HG03520 (cell line): ENCODE data around the gene BCDIN3D.
A peak's percentile ranks its signal among the peaks of the same experiment; 100 is the strongest.
"Not testable (repeated sequence)": the region's sequence is repeated elsewhere in the genome, so short reads cannot be mapped to it uniquely, and the experiment has no call there.

Experiments
- ATAC-seq: cut with Tn5 transposase; IDR thresholded peaks from one replicate; pipeline ENCODE4 v1.9.1; 2021; ENCODE audit warnings: mild to moderate bottlenecking, moderate library complexity; ENCODE audit not compliant: unreplicated experiment

The BCDIN3D gene

GRCh38 chr12:49863946-49864797, 21.3 kb upstream of the BCDIN3D start:
- ATAC-seq, result no peak

- not testable (repeated sequence) for ATAC-seq
These were observed 18.0 kb upstream of the BCDIN3D start for GRCh38 chr12:49860921-49861320.

GRCh38 chr12:49855890-49856289, 13.0 kb upstream of the BCDIN3D start:
- not testable (repeated sequence) for ATAC-seq

- ATAC-seq, result no peak
These were observed 12.1 kb upstream of the BCDIN3D start for GRCh38 chr12:49854976-49855375.

- ATAC-seq, result no peak
These were observed 10.8 kb upstream of the BCDIN3D start for GRCh38 chr12:49853671-49854070.

GRCh38 chr12:49847161-49847560, 4.3 kb upstream of the BCDIN3D start:
- ATAC-seq, result no peak

- ATAC-seq, result no peak
These were observed 3.1 kb upstream of the BCDIN3D start for GRCh38 chr12:49846032-49846431.

- no peak for ATAC-seq
These were observed 1.1 kb upstream of the BCDIN3D start for GRCh38 chr12:49843876-49844437.

GRCh38 chr12:49843411-49843810, 505 bp upstream of the BCDIN3D start:
- no peak for ATAC-seq

- no peak for ATAC-seq
These were observed 3.8 kb downstream of the BCDIN3D start for GRCh38 chr12:49838973-49839633.

GRCh38 chr12:49832836-49833421, 10.0 kb downstream of the BCDIN3D start:
- ATAC-seq, result no peak

GRCh38 chr12:49831717-49832116, 11.2 kb downstream of the BCDIN3D start:
- no peak for ATAC-seq

GRCh38 chr12:49828133-49829091, 14.5 kb downstream of the BCDIN3D start, which contains the start of gene NCKAP5L:
TSS of gene NCKAP5L (minus strand) at chr12:49828413. CDS start at chr12:49804044, 24,369 bp downstream.
- ATAC-seq, result peak; percentile 82

GRCh38 chr12:49827401-49828099, 15.4 kb downstream of the BCDIN3D start:
- ATAC-seq, result no peak

GRCh38 chr12:49827051-49827400, 15.9 kb downstream of the BCDIN3D start:
- no peak for ATAC-seq

- ATAC-seq, result no peak
These were observed 16.9 kb downstream of the BCDIN3D start for GRCh38 chr12:49825971-49826421.

- no peak for ATAC-seq
These were observed 17.4 kb downstream of the BCDIN3D start for GRCh38 chr12:49825360-49825970.

GRCh38 chr12:49824895-49825294, 18.0 kb downstream of the BCDIN3D start:
- no peak for ATAC-seq

GRCh38 chr12:49824416-49824815, 18.5 kb downstream of the BCDIN3D start:
- no peak for ATAC-seq
